Natural killer cell treated with Interleukin-12 subunit alpha and Interleukin-12 subunit beta and Interleukin-15 and Interleukin-18, amount 100 ng/mL, for 72 hours (primary cell): ENCODE results near the gene CDKL1. TPM values are rescaled to one million over a fixed set of nuclear protein-coding genes. Genes with fewer than 3 reads are reported as not detected.

Source experiments
- ATAC-seq, 2 donors: fragments of 150-1000 bp; cut with Tn5 transposase in 1 of 2; sonication (Bioruptor Pico), chemical (Tn5 transposase) in 1 of 2; 2 replicates each; pipeline ENCODE4 v1.10.0; 2021
- DNase-seq: peaks from one replicate; pipeline ENCODE4 v3.0.0; 2022; ENCODE audit warnings: low spot score
- H3K27ac Mint-ChIP-seq, 2 donors: 1 replicate in 1 of 2; 2 replicates in 1 of 2; pipeline ENCODE4 v1.8.0; 2022; ENCODE audit warnings: mixed read lengths in 2 of 2, mild to moderate bottlenecking in 1 of 2, moderate library complexity in 1 of 2
- H3K27me3 Mint-ChIP-seq, 2 donors: 1 replicate in 1 of 2; 2 replicates in 1 of 2; pipeline ENCODE4 v1.8.0; 2022; ENCODE audit warnings: mixed read lengths in 2 of 2
- H3K36me3 Mint-ChIP-seq: one replicate; pipeline ENCODE4 v1.8.0; 2022; ENCODE audit warnings: mixed read lengths
- H3K4me1 Mint-ChIP-seq, 2 donors: 1 replicate in 1 of 2; 2 replicates in 1 of 2; pipeline ENCODE4 v1.8.0; 2022; ENCODE audit warnings: low read depth in 2 of 2, mixed read lengths in 2 of 2, mild to moderate bottlenecking in 1 of 2
- H3K4me3 Mint-ChIP-seq: one replicate; pipeline ENCODE4 v1.8.0; 2022; ENCODE audit warnings: mixed read lengths
- H3K9me3 Mint-ChIP-seq: 2 replicates; pipeline ENCODE4 v1.8.0; 2022; ENCODE audit warnings: mixed read lengths
- total RNA-seq, 2 donors: library from RNA; stranded (reverse); gene quantifications; one replicate each; pipeline ENCODE4 v1.2.3, GENCODE V29; 2022

The CDKL1 gene
- total RNA-seq, 2 donors from 2014 or later, result 2.3 to 7.3 TPM

GRCh38 chr14:50343434-50343833 is 53.2 kb downstream of the CDKL1 start:
- Mint-ChIP-seq H3K4me1 (peaks cover 43 to 44% of the 10 kb centered on the region in 2 donors), H3K36me3 (no peaks in the 10 kb centered on the region), H3K27me3 (no peaks in the 10 kb centered on the region), H3K4me3 (peak overlapping the region; percentile 46), H3K9me3 (no peaks in the 10 kb centered on the region), H3K27ac (peak overlapping the region; percentile 62 to 84)
- no peak for DNase-seq
- no peak for ATAC-seq

- H3K36me3 Mint-ChIP-seq, result no peaks in the 10 kb centered on the region
- DNase-seq (no peak), ATAC-seq (peak; percentile 24 to 57)
- no peaks in the 10 kb centered on the region for H3K27me3 Mint-ChIP-seq
- peak overlapping the region; percentile 29 to 41 for H3K27ac Mint-ChIP-seq
- H3K4me3 Mint-ChIP-seq, result peak overlapping the region; percentile 43
- H3K9me3 Mint-ChIP-seq, result no peaks in the 10 kb centered on the region
- H3K4me1 Mint-ChIP-seq, result peaks cover 37 to 40% of the 10 kb centered on the region in 2 donors
Observed at GRCh38 chr14:50342221-50343078, 54.2 kb downstream of the CDKL1 start.

- Mint-ChIP-seq H3K4me3 (no peak overlapping the region), H3K9me3 (no peaks in the 10 kb centered on the region), H3K27me3 (no peaks in the 10 kb centered on the region), H3K36me3 (no peaks in the 10 kb centered on the region), H3K4me1 (peaks cover 35 to 40% of the 10 kb centered on the region in 2 donors), H3K27ac (peak overlapping the region in 1 of 2 donors; percentile 62)
- DNase-seq (no peak), ATAC-seq (no peak)
Observed at GRCh38 chr14:50340963-50341362, 55.7 kb downstream of the CDKL1 start.

GRCh38 chr14:50340045-50340444 is 56.6 kb downstream of the CDKL1 start:
- no peak overlapping the region for H3K4me3 Mint-ChIP-seq
- DNase-seq, result no peak
- H3K36me3 Mint-ChIP-seq, result no peaks in the 10 kb centered on the region
- ATAC-seq, result no peak
- H3K9me3 Mint-ChIP-seq, result no peaks in the 10 kb centered on the region
- no peak overlapping the region for H3K27ac Mint-ChIP-seq
- H3K4me1 Mint-ChIP-seq, result peaks cover 37 to 41% of the 10 kb centered on the region in 2 donors
- no peaks in the 10 kb centered on the region for H3K27me3 Mint-ChIP-seq

- ATAC-seq, result no peak
- H3K9me3 Mint-ChIP-seq, result no peaks in the 10 kb centered on the region
- H3K36me3 Mint-ChIP-seq, result no peaks in the 10 kb centered on the region
- H3K27me3 Mint-ChIP-seq, result no peaks in the 10 kb centered on the region
- no peak for DNase-seq
- H3K4me3 Mint-ChIP-seq, result no peak overlapping the region
- H3K27ac Mint-ChIP-seq, result peak overlapping the region in 1 of 2 donors; percentile 75
- peaks cover 31 to 33% of the 10 kb centered on the region in 2 donors for H3K4me1 Mint-ChIP-seq
Observed at GRCh38 chr14:50339178-50339804, 57.4 kb downstream of the CDKL1 start.

GRCh38 chr14:50338587-50338986 is 58.1 kb downstream of the CDKL1 start:
- ATAC-seq (no peak), DNase-seq (no peak)
- H3K4me1 Mint-ChIP-seq, result peaks cover 24 to 26% of the 10 kb centered on the region in 2 donors
- H3K27me3 Mint-ChIP-seq, result no peaks in the 10 kb centered on the region
- H3K27ac Mint-ChIP-seq, result peak overlapping the region in 1 of 2 donors; percentile 75
- H3K4me3 Mint-ChIP-seq, result no peak overlapping the region
- no peaks in the 10 kb centered on the region for H3K9me3 Mint-ChIP-seq
- H3K36me3 Mint-ChIP-seq, result no peaks in the 10 kb centered on the region

GRCh38 chr14:50335989-50336824 is 60.5 kb downstream of the CDKL1 start:
- Mint-ChIP-seq H3K4me3 (peak overlapping the region; percentile 54), H3K27me3 (no peaks in the 10 kb centered on the region), H3K4me1 (peaks cover 22 to 28% of the 10 kb centered on the region in 2 donors), H3K9me3 (no peaks in the 10 kb centered on the region), H3K36me3 (no peaks in the 10 kb centered on the region), H3K27ac (peak overlapping the region; percentile 70 to 92)
- DNase-seq (no peak), ATAC-seq (no peak)

GRCh38 chr14:50335389-50335788 is 61.3 kb downstream of the CDKL1 start:
- ATAC-seq (no peak), DNase-seq (no peak)
- Mint-ChIP-seq H3K4me1 (peaks cover 22 to 28% of the 10 kb centered on the region in 2 donors), H3K27me3 (no peaks in the 10 kb centered on the region), H3K9me3 (no peaks in the 10 kb centered on the region), H3K4me3 (peak overlapping the region; percentile 54), H3K27ac (peak overlapping the region; percentile 70 to 92), H3K36me3 (no peaks in the 10 kb centered on the region)

- Mint-ChIP-seq H3K36me3 (no peaks in the 10 kb centered on the region), H3K4me1 (peaks cover 22 to 28% of the 10 kb centered on the region in 2 donors), H3K4me3 (no peak overlapping the region), H3K9me3 (no peaks in the 10 kb centered on the region), H3K27me3 (no peaks in the 10 kb centered on the region), H3K27ac (no peak overlapping the region)
- no peak for ATAC-seq
- DNase-seq, result no peak
Observed at GRCh38 chr14:50334211-50334610, 62.5 kb downstream of the CDKL1 start.

- DNase-seq (no peak), ATAC-seq (peak; percentile 78 to 81)
- H3K4me3 Mint-ChIP-seq, result peak overlapping the region; percentile 8
- H3K27me3 Mint-ChIP-seq, result no peaks in the 10 kb centered on the region
- no peaks in the 10 kb centered on the region for H3K36me3 Mint-ChIP-seq
- peaks cover 22 to 28% of the 10 kb centered on the region in 2 donors for H3K4me1 Mint-ChIP-seq
- no peaks in the 10 kb centered on the region for H3K9me3 Mint-ChIP-seq
- H3K27ac Mint-ChIP-seq, result peak overlapping the region; percentile 61 to 77
Observed at GRCh38 chr14:50333014-50333509, 63.6 kb downstream of the CDKL1 start.

- Mint-ChIP-seq H3K9me3 (no peaks in the 10 kb centered on the region), H3K27me3 (no peaks in the 10 kb centered on the region), H3K4me1 (peaks cover 22 to 27% of the 10 kb centered on the region in 2 donors), H3K27ac (peak overlapping the region in 1 of 2 donors; percentile 77), H3K36me3 (no peaks in the 10 kb centered on the region), H3K4me3 (no peak overlapping the region)
- DNase-seq (no peak), ATAC-seq (no peak)
Observed at GRCh38 chr14:50331596-50331995, 65.1 kb downstream of the CDKL1 start.

- H3K27ac Mint-ChIP-seq, result no peak overlapping the region
- no peak overlapping the region for H3K4me3 Mint-ChIP-seq
- peaks cover 15% of the 10 kb centered on the region for H3K36me3 Mint-ChIP-seq
- DNase-seq (peak; percentile 88), ATAC-seq (peak; percentile 95 to 96)
- no peaks in the 10 kb centered on the region for H3K9me3 Mint-ChIP-seq
- H3K4me1 Mint-ChIP-seq, result peaks cover 20 to 33% of the 10 kb centered on the region in 2 donors
- no peaks in the 10 kb centered on the region for H3K27me3 Mint-ChIP-seq
Observed at GRCh38 chr14:50321009-50321660, 75.5 kb downstream of the CDKL1 start.

GRCh38 chr14:50320283-50320682 is 76.4 kb downstream of the CDKL1 start:
- DNase-seq (peak; percentile 69), ATAC-seq (peak; percentile 64 to 65)
- Mint-ChIP-seq H3K27ac (no peak overlapping the region), H3K36me3 (peaks cover 20% of the 10 kb centered on the region), H3K4me3 (no peak overlapping the region), H3K27me3 (no peaks in the 10 kb centered on the region), H3K4me1 (peaks cover 23 to 33% of the 10 kb centered on the region in 2 donors), H3K9me3 (no peaks in the 10 kb centered on the region)
